Measurements from ENCODE around the gene ASB4.

Gene ASB4

GRCh38 chr7:95531605-95532219 is 46.0 kb downstream of the ASB4 start:
- H3K36me3 ChIP-seq (ENCODE audit: insufficient read depth, low read length): no peaks in the 10 kb centered on the region
- H3K4me2 ChIP-seq (ENCODE audit: low read length): no peak overlapping the region
- H3K4me3 ChIP-seq (ENCODE audit: low read length): no peak overlapping the region
- peaks cover 47% of the 10 kb centered on the region for H3K27me3 ChIP-seq (ENCODE audit: control insufficient read depth, insufficient read depth, low read length)
- H3K9me3 ChIP-seq (replicated peaks; ENCODE audit: low read length): no peaks in the 10 kb centered on the region
- no peak overlapping the region for H3K9ac ChIP-seq (ENCODE audit: low read depth, low read length)
- no peaks in the 10 kb centered on the region for H3K4me1 ChIP-seq (ENCODE audit: control insufficient read depth, insufficient read depth, low read length)

DNA sequence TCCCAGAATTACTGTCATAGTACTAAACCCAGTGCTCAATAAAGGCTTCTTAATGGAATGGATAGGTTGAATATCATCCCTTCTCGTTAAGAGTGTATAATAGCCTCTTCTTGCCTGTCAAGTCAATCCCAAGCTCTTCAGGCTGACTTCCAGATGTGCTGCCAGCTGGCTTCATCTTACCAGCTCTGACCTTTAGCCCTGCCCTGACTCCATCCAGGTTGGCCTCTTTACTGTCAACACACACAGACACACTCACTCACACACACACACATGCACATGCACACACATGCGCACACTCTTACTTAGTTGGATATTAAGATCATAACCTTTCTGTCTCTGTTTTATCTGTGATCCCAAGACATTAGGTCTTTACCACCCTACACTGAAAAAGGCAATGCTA is 49.1 kb downstream of the ASB4 start:
- no peak overlapping the region for H3K4me3 ChIP-seq (ENCODE audit: low read length)
- peaks cover 58% of the 10 kb centered on the region for H3K27me3 ChIP-seq (ENCODE audit: control insufficient read depth, insufficient read depth, low read length)
- no peaks in the 10 kb centered on the region for H3K9me3 ChIP-seq (replicated peaks; ENCODE audit: low read length)
- H3K4me1 ChIP-seq (ENCODE audit: control insufficient read depth, insufficient read depth, low read length): no peaks in the 10 kb centered on the region
- no peak overlapping the region for H3K9ac ChIP-seq (ENCODE audit: low read depth, low read length)
- no peaks in the 10 kb centered on the region for H3K36me3 ChIP-seq (ENCODE audit: insufficient read depth, low read length)
- H3K4me2 ChIP-seq (ENCODE audit: low read length): no peak overlapping the region

DNA sequence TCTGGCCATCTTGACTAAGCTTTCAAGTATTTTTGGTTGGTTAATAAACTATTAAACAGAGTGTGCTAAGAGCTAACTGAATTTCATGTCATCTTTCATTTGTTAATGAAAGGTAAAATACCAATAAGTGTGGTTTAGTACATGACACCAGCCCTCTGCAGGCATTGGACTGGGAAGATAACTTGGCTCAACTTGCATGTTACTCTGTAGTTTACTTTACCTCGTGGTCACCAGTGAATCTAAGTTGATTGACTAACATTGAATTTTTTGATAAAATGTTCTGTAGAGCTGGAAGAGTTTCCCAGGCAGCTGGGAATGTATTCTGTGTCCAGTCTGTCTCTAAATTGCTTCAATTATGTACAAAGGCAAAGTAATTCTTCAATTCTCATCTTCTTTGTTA is 49.9 kb downstream of the ASB4 start:
- Histone ChIP-seq H3K4me3 (ENCODE audit: low read length) (no peak overlapping the region), H3K9me3 (replicated peaks; ENCODE audit: low read length) (no peaks in the 10 kb centered on the region), H3K9ac (ENCODE audit: low read depth, low read length) (no peak overlapping the region), H3K4me1 (ENCODE audit: control insufficient read depth, insufficient read depth, low read length) (no peaks in the 10 kb centered on the region), H3K4me2 (ENCODE audit: low read length) (no peak overlapping the region), H3K36me3 (ENCODE audit: insufficient read depth, low read length) (no peaks in the 10 kb centered on the region), H3K27me3 (ENCODE audit: control insufficient read depth, insufficient read depth, low read length) (peaks cover 67% of the 10 kb centered on the region)

- no peaks in the 10 kb centered on the region for H3K9me3 ChIP-seq (replicated peaks; ENCODE audit: low read length)
- no peaks in the 10 kb centered on the region for H3K4me1 ChIP-seq (ENCODE audit: control insufficient read depth, insufficient read depth, low read length)
- no peak overlapping the region for H3K4me3 ChIP-seq (ENCODE audit: low read length)
- no peak overlapping the region for H3K9ac ChIP-seq (ENCODE audit: low read depth, low read length)
- H3K27me3 ChIP-seq (ENCODE audit: control insufficient read depth, insufficient read depth, low read length): peaks cover 64% of the 10 kb centered on the region
- no peaks in the 10 kb centered on the region for H3K36me3 ChIP-seq (ENCODE audit: insufficient read depth, low read length)
- H3K4me2 ChIP-seq (ENCODE audit: low read length): no peak overlapping the region
These were observed 51.0 kb downstream of the ASB4 start for GRCh38 chr7:95536656-95537311.

DNA sequence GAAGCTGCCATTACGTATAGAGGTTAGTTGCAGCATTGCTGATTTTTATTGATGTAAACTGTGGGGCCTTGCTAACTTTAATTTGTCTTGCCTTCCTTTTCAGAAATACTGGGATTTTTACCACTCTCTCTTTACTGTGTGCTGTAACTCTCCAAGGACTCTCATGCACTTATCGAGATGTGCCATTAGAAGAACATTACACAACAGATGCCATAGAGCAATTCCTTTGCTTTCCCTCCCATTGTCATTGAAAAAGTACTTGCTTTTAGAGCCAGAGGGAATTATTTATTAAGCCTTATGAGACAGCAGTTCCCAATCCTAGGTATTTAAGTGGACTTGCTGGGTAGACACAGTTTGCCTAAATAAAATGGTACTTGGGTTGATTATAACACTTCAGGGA is 51.7 kb downstream of the ASB4 start:
- H3K4me2 ChIP-seq (ENCODE audit: low read length): no peak overlapping the region
- no peaks in the 10 kb centered on the region for H3K4me1 ChIP-seq (ENCODE audit: control insufficient read depth, insufficient read depth, low read length)
- no peak overlapping the region for H3K4me3 ChIP-seq (ENCODE audit: low read length)
- no peaks in the 10 kb centered on the region for H3K9me3 ChIP-seq (replicated peaks; ENCODE audit: low read length)
- H3K36me3 ChIP-seq (ENCODE audit: insufficient read depth, low read length): no peaks in the 10 kb centered on the region
- peaks cover 63% of the 10 kb centered on the region for H3K27me3 ChIP-seq (ENCODE audit: control insufficient read depth, insufficient read depth, low read length)
- no peak overlapping the region for H3K9ac ChIP-seq (ENCODE audit: low read depth, low read length)

DNA sequence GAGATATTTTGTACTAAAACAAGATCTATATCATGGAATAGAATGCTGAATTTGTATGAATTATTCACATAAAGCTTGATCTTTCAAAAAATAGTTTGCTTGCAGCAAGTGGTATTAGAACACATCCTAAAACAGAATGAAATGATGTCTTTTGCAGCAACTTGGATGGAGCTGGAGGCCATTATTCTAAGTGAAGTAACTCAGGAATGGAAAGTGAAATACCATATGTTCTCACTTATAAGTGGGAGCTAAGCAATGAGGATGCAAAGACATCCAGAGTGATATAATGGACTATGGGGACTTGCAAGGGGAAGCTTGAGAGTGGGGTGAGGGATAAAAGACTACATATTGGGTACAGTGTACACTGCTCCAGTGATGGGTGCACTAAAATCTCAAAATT is 53.7 kb downstream of the ASB4 start:
- H3K9ac ChIP-seq (ENCODE audit: low read depth, low read length): no peak overlapping the region

GRCh38 chr7:95540366-95540765 is 54.6 kb downstream of the ASB4 start:
- H3K4me1 ChIP-seq (ENCODE audit: control insufficient read depth, insufficient read depth, low read length): peaks cover 3% of the 10 kb centered on the region
- no peaks in the 10 kb centered on the region for H3K9me3 ChIP-seq (replicated peaks; ENCODE audit: low read length)
- H3K9ac ChIP-seq (ENCODE audit: low read depth, low read length): no peak overlapping the region
- H3K4me2 ChIP-seq (ENCODE audit: low read length): no peak overlapping the region
- H3K4me3 ChIP-seq (ENCODE audit: low read length): no peak overlapping the region
- H3K36me3 ChIP-seq (ENCODE audit: insufficient read depth, low read length): no peaks in the 10 kb centered on the region
- peaks cover 49% of the 10 kb centered on the region for H3K27me3 ChIP-seq (ENCODE audit: control insufficient read depth, insufficient read depth, low read length)

More for the DNA sequence above, 53.7 kb downstream of the ASB4 start:
- no peak overlapping the region for H3K4me3 ChIP-seq (ENCODE audit: low read length)
- H3K36me3 ChIP-seq (ENCODE audit: insufficient read depth, low read length): no peaks in the 10 kb centered on the region
- H3K4me1 ChIP-seq (ENCODE audit: control insufficient read depth, insufficient read depth, low read length): no peaks in the 10 kb centered on the region
- H3K27me3 ChIP-seq (ENCODE audit: control insufficient read depth, insufficient read depth, low read length): peaks cover 58% of the 10 kb centered on the region
- H3K9me3 ChIP-seq (replicated peaks; ENCODE audit: low read length): no peaks in the 10 kb centered on the region
- no peak overlapping the region for H3K4me2 ChIP-seq (ENCODE audit: low read length)

GRCh38 chr7:95543312-95543711 is 57.6 kb downstream of the ASB4 start:
- H3K4me3 ChIP-seq (ENCODE audit: low read length): no peak overlapping the region

DNA sequence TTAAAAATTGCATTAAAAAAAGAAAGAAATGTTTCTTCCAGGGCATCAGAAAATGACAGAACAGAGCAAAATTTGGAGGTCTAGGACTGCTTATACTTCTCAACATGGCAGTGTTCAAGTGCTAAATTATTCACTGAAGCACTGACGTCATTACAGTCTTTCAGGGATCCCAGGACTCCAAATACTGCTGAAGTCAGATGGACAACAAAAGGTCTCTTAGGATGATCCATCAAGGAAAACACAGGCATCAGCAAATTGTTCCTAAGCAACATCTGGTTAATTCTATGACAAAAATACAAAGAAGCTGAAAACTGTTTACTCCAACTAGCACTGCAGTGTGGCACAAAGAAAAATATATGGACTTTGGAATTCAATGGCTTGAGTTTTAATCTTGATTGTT is 58.4 kb downstream of the ASB4 start:
- Histone ChIP-seq H3K9ac (ENCODE audit: low read depth, low read length) (no peak overlapping the region), H3K27me3 (ENCODE audit: control insufficient read depth, insufficient read depth, low read length) (peaks cover 20% of the 10 kb centered on the region), H3K4me2 (ENCODE audit: low read length) (no peak overlapping the region), H3K4me3 (ENCODE audit: low read length) (no peak overlapping the region), H3K4me1 (ENCODE audit: control insufficient read depth, insufficient read depth, low read length) (peaks cover 5% of the 10 kb centered on the region), H3K36me3 (ENCODE audit: insufficient read depth, low read length) (no peaks in the 10 kb centered on the region), H3K9me3 (replicated peaks; ENCODE audit: low read length) (no peaks in the 10 kb centered on the region)

More at GRCh38 chr7:95543312-95543711, 57.6 kb downstream of the ASB4 start:
- Histone ChIP-seq H3K4me1 (ENCODE audit: control insufficient read depth, insufficient read depth, low read length) (peaks cover 5% of the 10 kb centered on the region), H3K4me2 (ENCODE audit: low read length) (no peak overlapping the region), H3K36me3 (ENCODE audit: insufficient read depth, low read length) (no peaks in the 10 kb centered on the region), H3K9ac (ENCODE audit: low read depth, low read length) (no peak overlapping the region), H3K27me3 (ENCODE audit: control insufficient read depth, insufficient read depth, low read length) (peaks cover 24% of the 10 kb centered on the region), H3K9me3 (replicated peaks; ENCODE audit: low read length) (no peaks in the 10 kb centered on the region)

DNA sequence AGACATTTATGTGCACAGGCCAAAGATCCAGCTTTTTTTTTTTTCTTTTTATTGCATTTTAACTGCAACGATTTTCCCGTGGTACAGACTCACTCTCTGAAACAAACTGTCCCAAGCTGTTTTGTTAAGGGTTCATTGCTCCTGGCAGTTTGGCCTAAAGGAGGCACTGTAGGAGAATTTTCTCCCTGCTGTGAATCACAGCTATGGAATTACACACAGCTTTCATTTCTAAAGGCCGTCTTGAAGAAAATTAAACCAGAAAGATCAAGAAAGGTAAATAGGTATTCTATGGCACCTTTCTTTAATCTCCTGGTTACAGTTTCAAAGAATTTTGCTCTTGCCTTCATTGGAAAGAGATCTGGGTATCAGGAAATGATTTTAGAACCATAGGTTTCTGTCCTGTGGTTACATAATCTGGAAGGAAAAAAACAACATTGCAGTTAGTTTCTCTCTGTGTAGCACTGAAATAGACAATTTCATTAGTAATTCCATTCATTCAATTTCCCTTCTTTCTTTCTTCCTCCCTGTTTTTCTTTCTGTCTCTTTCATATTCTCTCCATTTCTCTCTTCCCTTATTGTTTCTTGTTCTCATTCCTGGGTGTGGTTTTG is 59.4 kb downstream of the ASB4 start:
- H3K4me2 ChIP-seq (ENCODE audit: low read length): peak overlapping the region; percentile 80
- peak overlapping the region; percentile 70 for H3K9ac ChIP-seq (ENCODE audit: low read depth, low read length)

DNA sequence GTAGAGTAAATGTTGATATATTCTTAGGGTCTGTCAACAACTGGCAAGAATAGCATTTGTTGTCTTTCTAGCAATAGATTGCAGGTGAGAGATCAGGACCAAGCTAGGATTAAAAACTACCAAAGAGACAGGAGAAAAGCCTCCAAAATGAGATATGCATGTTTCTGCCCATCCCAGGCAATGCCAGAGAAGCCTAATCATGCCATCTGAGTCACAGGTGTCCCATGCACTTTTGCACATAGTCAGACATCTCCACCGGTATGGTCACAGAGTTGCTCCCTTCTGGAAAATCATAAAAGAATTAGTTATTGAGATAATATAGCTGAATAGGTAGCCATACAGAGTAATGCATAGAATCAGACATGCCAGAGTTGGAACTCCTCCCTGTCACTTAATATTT is 59.9 kb downstream of the ASB4 start:
- Histone ChIP-seq H3K36me3 (ENCODE audit: insufficient read depth, low read length) (no peaks in the 10 kb centered on the region), H3K27me3 (ENCODE audit: control insufficient read depth, insufficient read depth, low read length) (peaks cover 9% of the 10 kb centered on the region), H3K9ac (ENCODE audit: low read depth, low read length) (peak overlapping the region; percentile 70), H3K9me3 (replicated peaks; ENCODE audit: low read length) (no peaks in the 10 kb centered on the region), H3K4me1 (ENCODE audit: control insufficient read depth, insufficient read depth, low read length) (peaks cover 18% of the 10 kb centered on the region), H3K4me2 (ENCODE audit: low read length) (peak overlapping the region; percentile 80), H3K4me3 (ENCODE audit: low read length) (peak overlapping the region; percentile 59)

More for the DNA sequence above, 59.4 kb downstream of the ASB4 start:
- H3K36me3 ChIP-seq (ENCODE audit: insufficient read depth, low read length): no peaks in the 10 kb centered on the region
- H3K9me3 ChIP-seq (replicated peaks; ENCODE audit: low read length): no peaks in the 10 kb centered on the region
- peak overlapping the region; percentile 59 for H3K4me3 ChIP-seq (ENCODE audit: low read length)
- peaks cover 13% of the 10 kb centered on the region for H3K4me1 ChIP-seq (ENCODE audit: control insufficient read depth, insufficient read depth, low read length)
- H3K27me3 ChIP-seq (ENCODE audit: control insufficient read depth, insufficient read depth, low read length): peaks cover 15% of the 10 kb centered on the region
